Activated CD8-positive, alpha-beta T cell treated with anti-CD3 and anti-CD28 coated beads, Interleukin-2, amount 10 ng/mL, durations not matched to agents 7 days and 5 days (primary cell): ENCODE measurements around the gene CCDC106. TPM values are rescaled to one million over a fixed set of nuclear protein-coding genes. Genes with fewer than 3 reads are reported as not detected.

ENCODE experiments used
- ATAC-seq: fragments of 150-1000 bp; cut with Tn5 transposase; one replicate; pipeline ENCODE4 v1.10.0; 2021; ENCODE audit warnings: moderate library complexity
- CTCF ChIA-PET: fragments of 350-600 bp; sonication (Branson Sonifier 250); formaldehyde crosslinking; loops from one replicate; lab custom pipeline; 2021; ENCODE audit warnings: antibody characterized with exemption; lab: Charles Lee
- POLR2A ChIA-PET: fragments of 350-600 bp; sonication (Branson Sonifier 250); formaldehyde crosslinking; loops from one replicate; lab custom pipeline; 2021; ENCODE audit warnings: antibody characterized with exemption; lab: Charles Lee
- DNase-seq: peaks from one replicate; pipeline ENCODE4 v3.0.0-alpha.2; 2020
- H3K27ac Mint-ChIP-seq: one replicate; pipeline ENCODE4 v1.8.0; 2021; ENCODE audit warnings: mild to moderate bottlenecking, mixed read lengths
- H3K27me3 Mint-ChIP-seq: one replicate; pipeline ENCODE4 v1.8.0; 2021; ENCODE audit warnings: low read depth, mixed read lengths
- H3K36me3 Mint-ChIP-seq: one replicate; pipeline ENCODE4 v1.8.0; 2021; ENCODE audit warnings: low read depth, mixed read lengths
- H3K4me1 Mint-ChIP-seq: one replicate; pipeline ENCODE4 v1.8.0; 2021; ENCODE audit warnings: low read depth, mixed read lengths
- H3K4me3 Mint-ChIP-seq: one replicate; pipeline ENCODE4 v1.8.0; 2021; ENCODE audit warnings: mild to moderate bottlenecking, mixed read lengths
- H3K9me3 Mint-ChIP-seq: one replicate; pipeline ENCODE4 v1.8.0; 2022; ENCODE audit warnings: mixed read lengths; ENCODE audit not compliant: insufficient read depth
- total RNA-seq, 2 experiments: library from RNA; stranded (reverse); gene quantifications; one replicate each; pipeline ENCODE4 v1.2.3, GENCODE V29; 2021

The CCDC106 gene
- total RNA-seq, 2 experiments from 2014 or later, result 8.7 to 9.4 TPM

- DNase-seq (no peak), ATAC-seq (no peak)
- H3K27ac Mint-ChIP-seq, result no peak overlapping the region
- H3K27me3 Mint-ChIP-seq, result no peaks in the 10 kb centered on the region
- ChIA-PET CTCF (no interaction called here), POLR2A (no interaction called here)
- no peak overlapping the region for H3K4me3 Mint-ChIP-seq
- H3K36me3 Mint-ChIP-seq, result peaks cover 31% of the 10 kb centered on the region
- H3K9me3 Mint-ChIP-seq, result no peaks in the 10 kb centered on the region
- H3K4me1 Mint-ChIP-seq, result peaks cover 4% of the 10 kb centered on the region
Observed at GRCh38 chr19:55688422-55689218, 40.6 kb downstream of the CCDC106 start.

DNA sequence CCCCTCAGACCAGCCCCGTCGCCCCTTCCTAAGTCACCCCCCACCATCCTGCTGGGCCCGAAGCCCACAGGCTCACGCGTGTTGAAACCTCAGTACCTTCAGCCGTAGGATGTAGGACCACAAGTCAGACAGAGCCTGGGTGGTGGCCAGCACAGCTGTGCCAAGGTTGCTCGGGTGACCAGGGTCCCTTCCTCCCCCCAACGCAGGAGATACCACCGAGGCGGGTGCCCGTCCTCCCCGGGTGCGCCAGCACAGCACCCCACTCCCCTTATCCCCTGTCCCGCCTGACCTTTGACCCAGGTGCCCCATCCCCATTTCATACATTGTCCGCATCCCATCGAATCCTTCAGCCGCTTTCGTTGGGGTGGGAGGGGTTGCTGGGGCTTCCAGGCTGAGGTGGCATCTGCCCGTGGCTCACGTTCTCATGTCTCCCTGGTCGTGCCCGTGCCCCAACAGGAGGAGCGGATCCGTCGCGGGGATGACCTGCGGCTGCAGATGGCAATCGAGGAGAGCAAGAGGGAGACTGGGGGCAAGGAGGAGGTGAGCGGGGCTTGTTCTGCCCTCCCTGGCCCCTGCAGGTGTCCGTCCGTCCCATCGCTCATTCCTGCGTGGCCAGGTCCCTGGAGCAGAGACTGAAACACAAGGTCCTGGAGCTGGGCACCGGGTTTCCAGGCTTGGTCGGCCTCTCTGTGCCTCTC is 41.5 kb downstream of the CCDC106 start:
- CTCF ChIA-PET, result no interaction called here
- Mint-ChIP-seq H3K9me3 (no peaks in the 10 kb centered on the region), H3K27ac (no peak overlapping the region), H3K4me1 (peaks cover 4% of the 10 kb centered on the region), H3K4me3 (no peak overlapping the region), H3K27me3 (no peaks in the 10 kb centered on the region), H3K36me3 (peaks cover 27% of the 10 kb centered on the region)
- ATAC-seq (no peak), DNase-seq (no peak)
- POLR2A ChIA-PET, result no interaction called here

- no peaks in the 10 kb centered on the region for H3K9me3 Mint-ChIP-seq
- CTCF ChIA-PET, result no interaction called here
- ATAC-seq (no peak), DNase-seq (no peak)
- no peak overlapping the region for H3K4me3 Mint-ChIP-seq
- H3K27ac Mint-ChIP-seq, result no peak overlapping the region
- no peaks in the 10 kb centered on the region for H3K27me3 Mint-ChIP-seq
- POLR2A ChIA-PET, result no interaction called here
- peaks cover 28% of the 10 kb centered on the region for H3K36me3 Mint-ChIP-seq
- peaks cover 4% of the 10 kb centered on the region for H3K4me1 Mint-ChIP-seq
Observed at GRCh38 chr19:55690109-55690768, 42.2 kb downstream of the CCDC106 start.

DNA sequence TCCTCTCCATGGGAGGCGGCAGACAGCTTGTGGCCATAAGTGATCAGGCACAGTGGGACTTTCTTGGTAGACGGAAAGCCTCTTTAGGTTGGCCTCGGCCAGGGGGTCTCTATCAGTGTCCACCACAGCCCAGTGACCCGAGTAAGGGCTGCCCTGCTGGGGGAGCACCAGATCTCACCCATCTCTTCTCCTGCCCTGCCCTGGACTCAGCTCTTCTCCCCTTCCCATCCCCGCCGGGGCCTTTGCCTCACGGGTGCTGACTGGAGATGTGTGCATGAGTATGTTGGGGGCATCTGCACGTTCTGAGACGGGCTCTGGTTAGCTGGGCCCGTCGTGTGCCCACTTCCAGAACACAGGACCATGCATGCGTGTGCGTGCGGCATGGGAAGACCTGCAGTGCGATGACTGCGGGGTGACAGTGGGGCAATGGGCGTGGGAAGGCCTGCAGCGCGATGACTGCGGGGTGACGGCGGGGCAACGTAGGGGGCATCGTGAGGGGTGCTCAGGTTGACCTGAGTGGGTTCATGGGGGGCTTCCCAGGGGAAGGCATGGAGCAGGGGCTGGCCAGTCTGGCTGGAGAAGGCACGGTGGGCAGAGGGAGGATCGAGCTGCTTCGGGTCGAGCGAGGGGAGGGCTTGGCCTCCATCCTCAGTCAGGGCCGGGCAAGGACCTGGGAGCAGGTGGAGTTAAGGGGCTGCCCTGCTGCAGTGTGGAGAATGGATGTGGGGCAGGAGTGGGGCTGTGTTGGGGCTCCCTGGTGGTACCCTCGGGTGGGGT is 42.9 kb downstream of the CCDC106 start:
- Mint-ChIP-seq H3K9me3 (no peaks in the 10 kb centered on the region), H3K4me3 (no peak overlapping the region), H3K36me3 (peaks cover 30% of the 10 kb centered on the region), H3K27me3 (no peaks in the 10 kb centered on the region), H3K4me1 (peaks cover 4% of the 10 kb centered on the region), H3K27ac (no peak overlapping the region)
- DNase-seq (no peak), ATAC-seq (no peak)
- ChIA-PET POLR2A (no interaction called here), CTCF (no interaction called here)

GRCh38 chr19:55691561-55692481 is 43.8 kb downstream of the CCDC106 start:
- H3K27me3 Mint-ChIP-seq, result no peaks in the 10 kb centered on the region
- H3K9me3 Mint-ChIP-seq, result no peaks in the 10 kb centered on the region
- peaks cover 4% of the 10 kb centered on the region for H3K4me1 Mint-ChIP-seq
- CTCF ChIA-PET, result no interaction called here
- POLR2A ChIA-PET, result no interaction called here
- DNase-seq (no peak), ATAC-seq (no peak)
- H3K36me3 Mint-ChIP-seq, result peaks cover 26% of the 10 kb centered on the region
- H3K27ac Mint-ChIP-seq, result no peak overlapping the region
- H3K4me3 Mint-ChIP-seq, result no peak overlapping the region

DNA sequence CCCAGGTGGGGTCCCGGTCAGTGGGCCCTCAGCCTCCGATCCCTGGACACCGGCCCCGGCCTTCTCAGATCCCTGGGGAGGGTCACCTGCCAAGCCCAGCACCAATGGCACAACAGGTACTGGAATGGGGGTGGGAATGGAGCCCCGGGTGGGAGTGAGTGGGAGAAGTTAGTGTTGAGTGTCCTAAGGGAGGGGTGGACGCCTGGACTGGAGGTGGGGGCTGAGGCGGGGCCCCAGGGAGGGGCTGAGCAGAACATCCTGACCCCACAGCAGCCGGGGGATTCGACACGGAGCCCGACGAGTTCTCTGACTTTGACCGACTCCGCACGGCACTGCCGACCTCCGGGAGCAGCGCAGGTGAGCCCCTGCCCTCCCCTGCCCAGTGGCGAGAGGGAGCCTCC is 44.7 kb downstream of the CCDC106 start:
- H3K4me3 Mint-ChIP-seq, result no peak overlapping the region
- no peak for ATAC-seq
- H3K9me3 Mint-ChIP-seq, result no peaks in the 10 kb centered on the region
- ChIA-PET CTCF (no interaction called here), POLR2A (no interaction called here)
- DNase-seq, result no peak
- H3K27me3 Mint-ChIP-seq, result no peaks in the 10 kb centered on the region
- peaks cover 4% of the 10 kb centered on the region for H3K4me1 Mint-ChIP-seq
- H3K27ac Mint-ChIP-seq, result no peak overlapping the region
- H3K36me3 Mint-ChIP-seq, result peaks cover 31% of the 10 kb centered on the region

DNA sequence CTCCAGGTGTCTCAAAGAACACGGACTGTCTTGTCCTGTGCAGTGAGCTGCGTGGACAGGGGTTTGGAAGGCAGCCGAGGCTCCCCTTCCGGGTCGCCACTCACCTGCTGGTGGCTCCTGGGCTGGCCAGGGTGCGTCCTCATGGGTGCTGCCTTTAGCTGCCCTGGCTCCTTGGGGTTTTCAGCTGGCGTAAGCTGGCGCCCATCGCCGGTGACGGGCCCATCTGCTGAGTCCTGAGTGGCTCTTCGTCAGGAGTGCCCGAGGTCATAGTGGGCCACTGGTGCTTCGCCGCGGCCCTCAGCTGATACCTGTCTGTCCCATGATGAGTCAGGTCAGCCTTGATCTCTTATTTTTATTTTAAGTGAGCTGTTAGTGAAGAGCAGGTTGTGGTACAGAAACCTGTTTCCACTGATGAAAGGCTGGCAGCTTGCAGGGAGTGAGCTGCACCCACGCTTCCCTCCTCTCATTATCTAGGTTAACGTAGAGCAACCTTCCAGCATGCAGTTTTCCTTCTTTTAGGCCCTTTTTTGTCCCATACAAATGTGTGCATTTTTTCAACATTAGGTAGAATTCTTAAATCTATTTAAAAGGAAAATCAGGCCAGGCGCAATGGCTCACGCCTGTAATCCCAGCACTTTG is 45.4 kb downstream of the CCDC106 start:
- Mint-ChIP-seq H3K27me3 (no peaks in the 10 kb centered on the region), H3K4me3 (no peak overlapping the region), H3K36me3 (peaks cover 34% of the 10 kb centered on the region), H3K27ac (peak overlapping the region; percentile 39), H3K4me1 (peaks cover 2% of the 10 kb centered on the region), H3K9me3 (no peaks in the 10 kb centered on the region)
- DNase-seq, result no peak
- no peak for ATAC-seq
- CTCF ChIA-PET, result no interaction called here
- POLR2A ChIA-PET, result no interaction called here

DNA sequence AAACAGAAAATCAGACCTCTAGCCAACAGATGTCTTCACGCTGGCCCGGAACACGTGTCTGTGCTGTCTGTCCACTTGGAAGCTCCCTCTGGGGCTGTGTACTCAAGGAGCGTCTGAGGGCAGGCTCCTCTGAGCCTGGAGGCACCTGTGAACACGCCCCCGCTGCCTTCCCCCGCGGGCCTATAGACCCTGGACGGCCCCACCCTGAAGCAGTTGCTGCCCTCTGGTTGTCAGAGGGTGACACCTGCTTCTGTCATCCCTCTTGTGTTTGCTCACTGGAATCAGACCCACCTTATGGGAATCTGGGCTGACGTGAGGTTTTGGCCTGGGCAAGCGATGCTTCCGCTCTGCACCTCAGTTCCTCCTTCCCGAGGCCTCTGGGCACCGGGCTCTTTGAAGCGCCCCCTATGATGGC is 46.2 kb downstream of the CCDC106 start:
- DNase-seq (no peak), ATAC-seq (no peak)
- Mint-ChIP-seq H3K27me3 (no peaks in the 10 kb centered on the region), H3K36me3 (peaks cover 35% of the 10 kb centered on the region), H3K9me3 (no peaks in the 10 kb centered on the region), H3K27ac (no peak overlapping the region), H3K4me3 (no peak overlapping the region), H3K4me1 (no peaks in the 10 kb centered on the region)
- ChIA-PET CTCF (no interaction called here), POLR2A (no interaction called here)

GRCh38 chr19:55694656-55695491 is 46.9 kb downstream of the CCDC106 start:
- peaks cover 33% of the 10 kb centered on the region for H3K36me3 Mint-ChIP-seq
- H3K4me1 Mint-ChIP-seq, result no peaks in the 10 kb centered on the region
- no peak for DNase-seq
- CTCF ChIA-PET, result no interaction called here
- no peak for ATAC-seq
- no peak overlapping the region for H3K4me3 Mint-ChIP-seq
- no peak overlapping the region for H3K27ac Mint-ChIP-seq
- POLR2A ChIA-PET, result no interaction called here
- no peaks in the 10 kb centered on the region for H3K27me3 Mint-ChIP-seq
- no peaks in the 10 kb centered on the region for H3K9me3 Mint-ChIP-seq
